PFSK-1 (cell line): Measurements from ENCODE around the gene PADI4.

Experiments
- POLR2AphosphoS5 ChIP-seq: IDR thresholded peaks from 2 replicates; pipeline ENCODE4 v1.6.1; 2012; ENCODE audit warnings: low read depth, mild to moderate bottlenecking, control low read depth, low read length, moderate library complexity
- REST ChIP-seq, 2 experiments: IDR thresholded peaks; 2 replicates each; pipeline versions ENCODE4 v1.6.1 to v1.8.0; 2011 to 2012; ENCODE audit warnings: low read depth in 2 of 2, low read length in 2 of 2, control low read depth in 1 of 2, inconsistent platforms in 1 of 2, mild to moderate bottlenecking in 1 of 2, moderate library complexity in 1 of 2; ENCODE audit not compliant: insufficient read depth in 1 of 2
- SIN3A ChIP-seq: IDR thresholded peaks from 2 replicates; pipeline ENCODE4 v1.6.1; 2012; ENCODE audit warnings: mild to moderate bottlenecking, low read length, moderate library complexity, borderline replicate concordance; ENCODE audit not compliant: insufficient read depth

GRCh38 chr1:17401841-17402240 is 93.8 kb downstream of the PADI4 start:
- TF ChIP-seq REST (IDR thresholded peaks at IDR 0.05; ENCODE audit: insufficient read depth in 1 of 2, low read depth in 2 of 2, low read length in 2 of 2) (no peak), POLR2AphosphoS5 (no peak), SIN3A (no peak)
